ENCODE data around the gene KCNK17. TPM values are rescaled to one million over a fixed set of nuclear protein-coding genes. Genes with fewer than 3 reads are reported as not detected.
A peak's percentile ranks its signal among the peaks of the same experiment; 100 is the strongest.
"Not testable (repeated sequence)": the region's sequence is repeated elsewhere in the genome, so short reads cannot be mapped to it uniquely, and the experiment has no call there.

Gene KCNK17
- polyA plus RNA-seq, 10 donors, result 0.14 to 2.8 (median 0.46) TPM

- DNase-seq, result peak; percentile 41 to 79 (median 60)
Measured at GRCh38 chr6:39302669-39303424, 11.4 kb downstream of the KCNK17 start.

GRCh38 chr6:39302011-39302410, 12.2 kb downstream of the KCNK17 start:
- no peak for DNase-seq

GRCh38 chr6:39301606-39302005, 12.6 kb downstream of the KCNK17 start:
- no peak for DNase-seq

GRCh38 chr6:39300739-39301138, 13.5 kb downstream of the KCNK17 start:
- no peak for DNase-seq

GRCh38 chr6:39298061-39298460, 16.2 kb downstream of the KCNK17 start:
- DNase-seq, result no peak

- DNase-seq, result peak; percentile 30 to 64 (median 58)
Measured at GRCh38 chr6:39296745-39297640, 17.2 kb downstream of the KCNK17 start.

- DNase-seq, result peak in 2 of 3 donors; percentile 51 to 62
Measured at GRCh38 chr6:39295611-39296011, 18.6 kb downstream of the KCNK17 start.

GRCh38 chr6:39294899-39295298, 19.3 kb downstream of the KCNK17 start:
- no peak for DNase-seq

- no peak for DNase-seq
Measured at GRCh38 chr6:39294133-39294532, 20.1 kb downstream of the KCNK17 start.

- DNase-seq, result no peak
Measured at GRCh38 chr6:39292637-39293036, 21.6 kb downstream of the KCNK17 start.

- DNase-seq, result no peak
Measured at GRCh38 chr6:39289490-39289889, 24.7 kb downstream of the KCNK17 start.

GRCh38 chr6:39287601-39288000, 26.6 kb downstream of the KCNK17 start:
- DNase-seq, result no peak

GRCh38 chr6:39286596-39286995, 27.6 kb downstream of the KCNK17 start:
- not testable (repeated sequence) for DNase-seq

- DNase-seq, result no peak
Measured at GRCh38 chr6:39282774-39283173, 31.4 kb downstream of the KCNK17 start.

GRCh38 chr6:39281312-39281980, 32.8 kb downstream of the KCNK17 start:
- DNase-seq, result no peak

- DNase-seq, result no peak
Measured at GRCh38 chr6:39280247-39280731, 33.9 kb downstream of the KCNK17 start.

- DNase-seq, result no peak
Measured at GRCh38 chr6:39279539-39279938, 34.7 kb downstream of the KCNK17 start.

GRCh38 chr6:39276379-39276995, 37.7 kb downstream of the KCNK17 start:
- DNase-seq, result no peak

GRCh38 chr6:39274903-39275302, 39.3 kb downstream of the KCNK17 start:
- no peak for DNase-seq

- no peak for DNase-seq
Measured at GRCh38 chr6:39274471-39274870, 39.7 kb downstream of the KCNK17 start.

GRCh38 chr6:39273406-39273821, 40.8 kb downstream of the KCNK17 start:
- no peak for DNase-seq

- no peak for DNase-seq
Measured at GRCh38 chr6:39269961-39270360, 44.3 kb downstream of the KCNK17 start.
